PC-3 (cell line): Measurements from ENCODE around the gene PPM1L. TPM values are rescaled to one million over a fixed set of nuclear protein-coding genes. Genes with fewer than 3 reads are reported as not detected.

Experiments used
- ATAC-seq: fragments of 200-7000 bp; cut with Tn5 transposase; 2 replicates; pipeline ENCODE4 v1.9.1; 2020; ENCODE audit warnings: mild to moderate bottlenecking, moderate library complexity
- BruUV-seq: library from RNA; stranded (reverse); fragments of 400-500 nt; replicated peaks from 2 replicates; lab custom pipeline; 2021; lab: Mats Ljungman, UMichigan
- CTCF ChIA-PET: fragments of 300-600 bp; sonication (Branson Sonifier 250); formaldehyde crosslinking; loops from one replicate; lab custom pipeline; 2022; ENCODE audit warnings: antibody characterized with exemption; lab: Charles Lee
- POLR2A ChIA-PET: fragments of 300-600 bp; sonication (Branson Sonifier 250); formaldehyde crosslinking; loops from one replicate; lab custom pipeline; 2022; ENCODE audit warnings: antibody characterized with exemption; ENCODE audit not compliant: unreplicated experiment; lab: Charles Lee
- DNase-seq: peaks from one replicate; pipeline ENCODE4 v3.0.0-alpha.2; 2015
- H2AFZ ChIP-seq: fragments of 300-600 bp; sonication (generic); 2 replicates; pipeline ENCODE4 v1.6.0; 2016; ENCODE audit warnings: antibody characterized with exemption, low read length
- H3F3A ChIP-seq: fragments of 300-600 bp; sonication (generic); one replicate; pipeline ENCODE4 v1.6.0; 2017; ENCODE audit warnings: antibody characterized with exemption, low read length, control low read depth, mild to moderate bottlenecking; ENCODE audit not compliant: unreplicated experiment
- H3K27ac ChIP-seq: fragments of 300-600 bp; sonication (generic); 2 replicates; pipeline ENCODE4 v1.5.1; 2016; ENCODE audit warnings: mild to moderate bottlenecking, low read length
- H3K27me3 ChIP-seq: fragments of 300-600 bp; sonication (generic); 2 replicates; pipeline ENCODE4 v1.6.1; 2016; ENCODE audit warnings: low read length, mixed read lengths
- H3K36me3 ChIP-seq: fragments of 300-600 bp; sonication (generic); 2 replicates; pipeline ENCODE4 v1.6.1; 2016; ENCODE audit warnings: low read depth, mixed run types, low read length, mixed read lengths
- H3K4me1 ChIP-seq: fragments of 300-600 bp; sonication (generic); 2 replicates; pipeline ENCODE4 v1.5.1; 2016; ENCODE audit warnings: low read length; ENCODE audit not compliant: insufficient read depth
- H3K4me2 ChIP-seq: fragments of 300-600 bp; sonication (generic); 2 replicates; pipeline ENCODE4 v1.6.0; 2016; ENCODE audit warnings: low read length
- H3K4me3 ChIP-seq: fragments of 300-600 bp; sonication (generic); 2 replicates; pipeline ENCODE4 v1.5.1; 2016; ENCODE audit warnings: mild to moderate bottlenecking, low read length, mixed read lengths
- H3K79me2 ChIP-seq: fragments of 300-600 bp; sonication (generic); 2 replicates; pipeline ENCODE4 v1.6.1; 2017; ENCODE audit warnings: low read length, mixed read lengths
- H3K9ac ChIP-seq: fragments of 300-600 bp; sonication (generic); 2 replicates; pipeline ENCODE4 v1.6.0; 2016; ENCODE audit warnings: mild to moderate bottlenecking, low read length
- H3K9me2 ChIP-seq: fragments of 300-600 bp; sonication (generic); replicated peaks from 2 replicates; pipeline ENCODE4 v1.6.1; 2016; ENCODE audit warnings: mixed run types, low read length, mixed read lengths
- H3K9me3 ChIP-seq: fragments of 300-600 bp; sonication (generic); 2 replicates; pipeline ENCODE4 v1.6.1; 2016; ENCODE audit warnings: low read length, mixed read lengths
- H4K20me1 ChIP-seq: fragments of 300-600 bp; sonication (generic); 2 replicates; pipeline ENCODE4 v1.6.1; 2016; ENCODE audit warnings: low read length, mixed read lengths
- EZH2 ChIP-seq: fragments of 300-600 bp; sonication (generic); IDR thresholded peaks from one replicate; pipeline ENCODE4 v1.6.1; 2017; ENCODE audit warnings: antibody characterized with exemption, mild to moderate bottlenecking, low read length; ENCODE audit not compliant: unreplicated experiment
- EZH2phosphoT487 ChIP-seq: fragments of 300-600 bp; sonication (generic); IDR thresholded peaks from 2 replicates; pipeline ENCODE4 v1.6.1; 2018; ENCODE audit warnings: mild to moderate bottlenecking, antibody characterized with exemption, low read length, borderline replicate concordance
- intact Hi-C: fragments of 100-400 bp; cut with micrococcal nuclease; formaldehyde crosslinking; loops from 2 replicates; pipeline ENCODE4 v1.9.0; 2023
- total RNA-seq: library from RNA; depleted of rRNA; stranded (reverse); fragments of >200 nt; gene quantifications from 2 replicates; pipeline ENCODE4 v1.2.3, GENCODE V29; 2014
- TF ChIP-seq, protein P1 (sequence below): fragments of 300-600 bp; sonication (generic); conservative IDR thresholded peaks from 2 replicates; pipeline ENCODE4 v1.5.1; 2017; ENCODE audit warnings: antibody characterized with exemption, low read depth, mild to moderate bottlenecking, low read length

The PPM1L gene
- total RNA-seq, 1 experiment from 2014 or later: 7.0 TPM

DNA sequence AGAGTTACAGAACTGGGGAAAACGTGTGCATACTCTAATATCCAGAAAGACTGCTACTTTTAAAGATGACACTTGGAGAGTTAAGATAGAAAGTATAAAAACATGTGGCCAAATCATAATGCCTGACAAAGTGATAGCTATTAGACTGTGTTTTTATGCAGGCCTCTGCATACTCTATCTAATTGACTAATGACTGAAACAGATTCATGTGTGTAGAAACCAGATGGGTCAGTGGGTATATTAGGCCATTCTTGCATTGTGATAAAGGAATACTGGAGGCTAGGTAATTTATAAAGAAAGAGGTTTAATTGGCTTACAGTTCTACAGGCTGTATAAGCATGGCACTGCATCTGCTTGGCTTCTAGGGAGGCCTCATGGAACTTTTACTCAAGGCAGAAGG is 71.5 kb downstream of the PPM1L start:
- no peak for DNase-seq
- H3K9me3 ChIP-seq: no peaks in the 10 kb centered on the region
- ChIA-PET CTCF (no interaction called here), POLR2A (no interaction called here)
- no peaks in the 10 kb centered on the region for H4K20me1 ChIP-seq
- intact Hi-C loops: no loop called here
- no peak overlapping the region for H3K27ac ChIP-seq
- TF ChIP-seq EZH2phosphoT487 (no peak), EZH2 (no peak)
- TF ChIP-seq, protein P1, sequence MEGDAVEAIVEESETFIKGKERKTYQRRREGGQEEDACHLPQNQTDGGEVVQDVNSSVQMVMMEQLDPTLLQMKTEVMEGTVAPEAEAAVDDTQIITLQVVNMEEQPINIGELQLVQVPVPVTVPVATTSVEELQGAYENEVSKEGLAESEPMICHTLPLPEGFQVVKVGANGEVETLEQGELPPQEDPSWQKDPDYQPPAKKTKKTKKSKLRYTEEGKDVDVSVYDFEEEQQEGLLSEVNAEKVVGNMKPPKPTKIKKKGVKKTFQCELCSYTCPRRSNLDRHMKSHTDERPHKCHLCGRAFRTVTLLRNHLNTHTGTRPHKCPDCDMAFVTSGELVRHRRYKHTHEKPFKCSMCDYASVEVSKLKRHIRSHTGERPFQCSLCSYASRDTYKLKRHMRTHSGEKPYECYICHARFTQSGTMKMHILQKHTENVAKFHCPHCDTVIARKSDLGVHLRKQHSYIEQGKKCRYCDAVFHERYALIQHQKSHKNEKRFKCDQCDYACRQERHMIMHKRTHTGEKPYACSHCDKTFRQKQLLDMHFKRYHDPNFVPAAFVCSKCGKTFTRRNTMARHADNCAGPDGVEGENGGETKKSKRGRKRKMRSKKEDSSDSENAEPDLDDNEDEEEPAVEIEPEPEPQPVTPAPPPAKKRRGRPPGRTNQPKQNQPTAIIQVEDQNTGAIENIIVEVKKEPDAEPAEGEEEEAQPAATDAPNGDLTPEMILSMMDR: no peak
- no peaks in the 10 kb centered on the region for H3K79me2 ChIP-seq
- ATAC-seq: no peak
- no peaks in the 10 kb centered on the region for H3K4me1 ChIP-seq
- H2AFZ ChIP-seq: no peak overlapping the region
- H3K36me3 ChIP-seq: no peaks in the 10 kb centered on the region
- no peaks in the 10 kb centered on the region for H3F3A ChIP-seq
- no TSS peak for BruUV-seq
- H3K4me2 ChIP-seq: no peak overlapping the region
- H3K4me3 ChIP-seq: no peak overlapping the region
- H3K9ac ChIP-seq: no peak overlapping the region
- H3K27me3 ChIP-seq: no peaks in the 10 kb centered on the region
- H3K9me2 ChIP-seq: no peaks in the 10 kb centered on the region

DNA sequence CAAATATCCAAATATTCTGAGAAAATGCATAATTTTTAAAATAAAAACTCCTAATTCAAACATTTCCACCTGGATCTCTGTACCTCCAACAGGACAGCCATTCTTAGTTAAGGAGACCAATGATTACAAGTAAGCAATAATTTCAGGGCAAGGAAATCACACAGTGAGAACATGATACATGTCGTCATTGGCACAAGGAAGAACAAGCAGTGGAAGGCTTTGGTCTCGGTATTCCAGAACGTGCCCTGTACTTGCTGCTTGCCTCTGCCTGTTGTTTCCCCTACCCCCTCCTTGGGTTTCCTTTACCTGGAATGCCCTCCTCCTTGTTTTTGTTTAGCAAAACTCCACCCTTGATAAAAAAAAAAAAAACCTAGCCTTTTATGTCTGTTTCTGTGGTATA is 72.8 kb downstream of the PPM1L start:
- ChIA-PET POLR2A (no interaction called here), CTCF (no interaction called here)
- intact Hi-C loops: no loop called here

DNA sequence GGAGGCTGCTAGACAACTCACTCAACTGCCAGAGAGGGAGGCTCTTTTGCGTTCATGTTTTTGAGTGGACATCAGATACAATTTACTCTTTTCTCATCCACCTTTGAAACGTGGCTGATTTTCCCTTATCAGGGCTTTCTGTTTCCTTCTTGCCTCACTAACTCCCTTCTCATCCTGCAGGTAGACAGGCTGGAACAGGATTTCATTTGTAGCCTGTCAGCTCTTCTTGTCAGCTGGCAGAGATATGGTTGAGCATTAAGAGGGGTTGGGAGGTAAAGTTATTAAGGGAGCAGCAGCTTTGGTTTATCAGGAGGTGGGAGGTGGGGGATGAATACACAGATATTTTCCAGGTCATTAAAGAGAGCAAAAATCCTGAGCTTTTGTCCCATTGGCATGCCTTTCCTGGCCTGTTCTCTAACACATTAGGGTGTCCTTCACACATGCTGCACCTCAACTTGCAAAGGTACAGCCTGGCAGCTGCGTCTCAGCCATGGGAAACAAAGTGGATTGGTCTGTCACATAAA is 73.5 kb downstream of the PPM1L start:
- no peaks in the 10 kb centered on the region for H3K4me1 ChIP-seq
- ChIA-PET POLR2A (no interaction called here), CTCF (no interaction called here)
- H3K79me2 ChIP-seq: no peaks in the 10 kb centered on the region
- H2AFZ ChIP-seq: no peak overlapping the region
- no peaks in the 10 kb centered on the region for H3K27me3 ChIP-seq
- BruUV-seq: no TSS peak
- intact Hi-C loops: no loop called here
- no peak overlapping the region for H3K4me3 ChIP-seq
- ATAC-seq: no peak
- no peaks in the 10 kb centered on the region for H4K20me1 ChIP-seq
- no peak for DNase-seq
- H3F3A ChIP-seq: no peaks in the 10 kb centered on the region
- no peak for TF ChIP-seq EZH2phosphoT487
- TF ChIP-seq, protein P1: no peak
- no peak for TF ChIP-seq EZH2
- no peak overlapping the region for H3K27ac ChIP-seq
- H3K36me3 ChIP-seq: no peaks in the 10 kb centered on the region
- no peak overlapping the region for H3K4me2 ChIP-seq
- H3K9me3 ChIP-seq: no peaks in the 10 kb centered on the region
- H3K9ac ChIP-seq: no peak overlapping the region
- no peaks in the 10 kb centered on the region for H3K9me2 ChIP-seq

More for the DNA sequence above, 72.8 kb downstream of the PPM1L start:
- ATAC-seq (no peak), DNase-seq (no peak)
- Histone ChIP-seq H3K9me3 (no peaks in the 10 kb centered on the region), H3K4me2 (no peak overlapping the region), H3K9ac (no peak overlapping the region), H3K36me3 (no peaks in the 10 kb centered on the region), H2AFZ (no peak overlapping the region), H3K4me1 (no peaks in the 10 kb centered on the region), H3K79me2 (no peaks in the 10 kb centered on the region), H3K4me3 (no peak overlapping the region), H3F3A (no peaks in the 10 kb centered on the region), H3K27ac (no peak overlapping the region), H3K27me3 (no peaks in the 10 kb centered on the region), H4K20me1 (no peaks in the 10 kb centered on the region), H3K9me2 (no peaks in the 10 kb centered on the region)
- no TSS peak for BruUV-seq
- TF ChIP-seq EZH2phosphoT487 (no peak), EZH2 (no peak)
- TF ChIP-seq, protein P1: no peak
